NCI-H460 (cell line): ENCODE data around the gene HSD17B4. TPM values are rescaled to one million over a fixed set of nuclear protein-coding genes. Genes with fewer than 3 reads are reported as not detected.

Experiments
- DNase-seq: peaks from one replicate; pipeline ENCODE4 v3.0.0-alpha.2; 2016; ENCODE audit warnings: low read depth; ENCODE audit errors: extremely low read depth
- small RNA-seq, 2 experiments: library from RNA; depleted of rRNA; stranded (forward); fragments of <200 nt; gene quantifications; one replicate each; pipeline ENCODE3, GENCODE V24; 2014
- total RNA-seq: library from RNA; depleted of rRNA; stranded (reverse); fragments of >200 nt; shearing (Covaris generic); gene quantifications from 2 replicates; pipeline ENCODE4 v1.2.3, GENCODE V29; 2014; rRNA removed

Gene HSD17B4
- total RNA-seq, 1 experiment from 2014 or later = 170 TPM

- DNase-seq = no peak
Measured at GRCh38 chr5:119582987-119583386, 130.7 kb downstream of the HSD17B4 start.

GRCh38 chr5:119583684-119584083, 131.4 kb downstream of the HSD17B4 start:
- no peak for DNase-seq

Small RNAs within 50 kb of the gene (small RNA-seq; reads per million reads assigned to genes)
- gene RNA5SP190 = 0 to 0.12 reads per million in 2 experiments

Other genes starting within 250 kb of the HSD17B4 start
- 27.3 and 35.2 TPM in 2 replicates for gene TNFAIP8, start 96.5 kb upstream of the HSD17B4 start, total RNA-seq
- gene FAM170A, start 177.1 kb downstream of the HSD17B4 start, total RNA-seq = not detected in 2 replicates